ENCODE measurements around the gene IFNE. TPM values are rescaled to one million over a fixed set of nuclear protein-coding genes. Genes with fewer than 3 reads are reported as not detected.

Gene IFNE
- total RNA-seq, 1 experiment from 2014 or later, result 3.5 TPM

DNA sequence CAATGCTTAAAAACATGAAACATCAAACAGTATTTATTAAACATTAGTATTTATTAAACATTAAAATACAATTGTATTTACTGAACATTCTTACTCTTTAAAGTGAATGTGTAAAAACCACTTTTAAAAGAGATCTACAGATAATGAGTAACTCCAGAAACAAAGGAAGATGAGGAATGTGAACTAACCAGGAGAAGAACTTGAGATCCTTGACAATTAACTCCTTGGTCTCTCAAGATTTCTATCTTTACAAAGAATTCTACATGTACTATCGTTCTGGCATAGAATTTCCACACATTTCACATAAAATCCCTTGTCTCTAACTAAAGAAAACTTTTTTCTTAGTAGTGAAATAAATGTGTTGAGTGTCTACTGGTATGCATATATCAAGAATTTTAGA lies 28.7 kb upstream of the IFNE start:
- H2AFZ ChIP-seq, result no peak overlapping the region
- H3K4me2 ChIP-seq, result no peak overlapping the region
- H4K20me1 ChIP-seq (ENCODE audit: insufficient read depth), result no peaks in the 10 kb centered on the region
- no peak overlapping the region for H3K4me3 ChIP-seq
- TF ChIP-seq, protein P1, sequence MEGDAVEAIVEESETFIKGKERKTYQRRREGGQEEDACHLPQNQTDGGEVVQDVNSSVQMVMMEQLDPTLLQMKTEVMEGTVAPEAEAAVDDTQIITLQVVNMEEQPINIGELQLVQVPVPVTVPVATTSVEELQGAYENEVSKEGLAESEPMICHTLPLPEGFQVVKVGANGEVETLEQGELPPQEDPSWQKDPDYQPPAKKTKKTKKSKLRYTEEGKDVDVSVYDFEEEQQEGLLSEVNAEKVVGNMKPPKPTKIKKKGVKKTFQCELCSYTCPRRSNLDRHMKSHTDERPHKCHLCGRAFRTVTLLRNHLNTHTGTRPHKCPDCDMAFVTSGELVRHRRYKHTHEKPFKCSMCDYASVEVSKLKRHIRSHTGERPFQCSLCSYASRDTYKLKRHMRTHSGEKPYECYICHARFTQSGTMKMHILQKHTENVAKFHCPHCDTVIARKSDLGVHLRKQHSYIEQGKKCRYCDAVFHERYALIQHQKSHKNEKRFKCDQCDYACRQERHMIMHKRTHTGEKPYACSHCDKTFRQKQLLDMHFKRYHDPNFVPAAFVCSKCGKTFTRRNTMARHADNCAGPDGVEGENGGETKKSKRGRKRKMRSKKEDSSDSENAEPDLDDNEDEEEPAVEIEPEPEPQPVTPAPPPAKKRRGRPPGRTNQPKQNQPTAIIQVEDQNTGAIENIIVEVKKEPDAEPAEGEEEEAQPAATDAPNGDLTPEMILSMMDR (conservative IDR thresholded peaks at IDR 0.05), result no peak
- no peak for TF ChIP-seq EZH2 (IDR thresholded peaks at IDR 0.05; ENCODE audit: low read depth)
- H3K9me2 ChIP-seq (ENCODE audit: insufficient read depth), result no peaks in the 10 kb centered on the region
- intact Hi-C loops (cut with micrococcal nuclease; ENCODE audit: unreplicated experiment), result no loop called here
- no peaks in the 10 kb centered on the region for H3K9me3 ChIP-seq (ENCODE audit: insufficient read depth, low read depth)
- CTCF ChIA-PET, result no interaction called here
- peaks cover 17% of the 10 kb centered on the region for H3F3A ChIP-seq (ENCODE audit: insufficient read depth, low read depth)
- no TSS peak for BruUV-seq (replicated peaks)
- peaks cover 11% of the 10 kb centered on the region for H3K4me1 ChIP-seq (replicated peaks; ENCODE audit: insufficient read depth)
- H3K27me3 ChIP-seq (ENCODE audit: insufficient read depth, low read depth), result no peaks in the 10 kb centered on the region
- no peaks in the 10 kb centered on the region; the same call in 1 of the 2 replicates for H3K36me3 ChIP-seq (ENCODE audit: low read depth)
- no peak for DNase-seq
- POLR2A ChIA-PET (ENCODE audit: unreplicated experiment), result no interaction called here
- peaks cover 5% of the 10 kb centered on the region; the same call in 1 of the 2 replicates for H3K79me2 ChIP-seq (ENCODE audit: low read depth)
- no peak overlapping the region for H3K27ac ChIP-seq

DNA sequence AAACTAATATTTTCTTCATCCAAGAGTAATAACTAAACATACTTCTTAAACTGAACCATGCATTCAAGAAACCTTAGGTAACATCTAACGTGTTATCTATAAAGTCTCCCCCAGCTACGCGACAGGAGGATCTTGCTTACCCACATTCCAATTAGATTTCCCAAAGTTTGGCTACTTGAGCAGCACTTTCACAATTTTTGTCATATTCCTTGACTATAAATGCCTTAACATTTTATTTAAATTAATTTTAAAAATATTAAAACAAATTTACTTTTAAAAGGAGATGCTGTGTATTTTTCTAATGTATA lies 25.3 kb upstream of the IFNE start:
- H3K79me2 ChIP-seq (ENCODE audit: low read depth), result no peaks in the 10 kb centered on the region; the same call in 1 of the 2 replicates
- H3K4me3 ChIP-seq, result no peak overlapping the region
- no peaks in the 10 kb centered on the region for H3K9me3 ChIP-seq (ENCODE audit: insufficient read depth, low read depth)
- no peak for TF ChIP-seq EZH2 (IDR thresholded peaks at IDR 0.05; ENCODE audit: low read depth)
- TF ChIP-seq, protein P1 (conservative IDR thresholded peaks at IDR 0.05), result no peak
- no peaks in the 10 kb centered on the region for H3K27me3 ChIP-seq (ENCODE audit: insufficient read depth, low read depth)
- H3K36me3 ChIP-seq (ENCODE audit: low read depth), result no peaks in the 10 kb centered on the region; the same call in 1 of the 2 replicates
- CTCF ChIA-PET, result no interaction called here
- intact Hi-C loops (cut with micrococcal nuclease; ENCODE audit: unreplicated experiment), result loop anchor here (1.0 to 2.0 kb wide), 2 partner anchors 42 to 281 kb away; no protein-coding TSS in a partner anchor
- DNase-seq, result no peak
- H3K27ac ChIP-seq, result peak overlapping the region; percentile 43
- no TSS peak for BruUV-seq (replicated peaks)
- H3K9me2 ChIP-seq (ENCODE audit: insufficient read depth), result no peaks in the 10 kb centered on the region
- no peak overlapping the region for H2AFZ ChIP-seq
- H3K4me1 ChIP-seq (replicated peaks; ENCODE audit: insufficient read depth), result peaks cover 11% of the 10 kb centered on the region
- peak overlapping the region; percentile 20; the same call in 1 of the 2 replicates for H3K4me2 ChIP-seq
- POLR2A ChIA-PET (ENCODE audit: unreplicated experiment), result no interaction called here
- peaks cover 17% of the 10 kb centered on the region for H3F3A ChIP-seq (ENCODE audit: insufficient read depth, low read depth)
- no peaks in the 10 kb centered on the region for H4K20me1 ChIP-seq (ENCODE audit: insufficient read depth)

DNA sequence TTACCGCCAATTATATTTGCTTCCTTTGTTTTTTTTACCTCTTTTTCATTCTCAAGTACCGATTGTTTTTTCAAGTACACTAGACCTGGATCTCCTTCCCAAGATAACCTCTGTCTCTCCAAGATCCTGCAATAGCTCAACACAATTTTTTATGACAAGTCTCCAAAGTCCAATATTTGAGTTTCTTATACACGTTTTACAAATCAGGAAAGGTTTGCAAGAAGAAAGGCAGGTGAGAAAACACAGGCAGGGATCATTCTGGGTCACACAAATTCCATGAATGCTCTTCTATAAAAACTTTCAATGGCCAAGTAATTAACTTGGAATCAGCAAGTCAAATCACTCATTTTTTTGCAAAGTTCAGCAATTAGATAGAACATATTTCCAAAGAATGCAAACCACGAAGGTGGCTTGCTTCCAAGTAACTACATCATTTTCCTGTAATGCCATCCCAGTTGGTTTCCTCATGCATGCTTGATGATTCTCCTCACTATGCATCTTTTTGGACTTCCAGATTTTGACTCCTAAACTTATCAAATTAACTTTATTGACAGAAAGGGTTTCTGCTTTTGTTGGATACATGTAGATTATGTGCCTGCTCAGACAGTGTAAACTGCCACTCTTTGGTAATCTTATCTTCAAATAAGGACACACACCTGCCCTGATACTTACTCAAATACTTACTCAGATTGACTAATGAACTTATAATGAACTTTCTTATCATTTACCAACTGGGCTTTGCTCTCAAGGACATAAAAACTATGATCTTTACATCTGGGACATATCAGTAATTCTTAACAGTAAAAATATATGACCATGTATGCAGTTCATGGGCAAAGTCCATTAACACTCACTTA lies 24.7 kb upstream of the IFNE start:
- Histone ChIP-seq H3K4me2 (peak overlapping the region; percentile 20), H3F3A (ENCODE audit: insufficient read depth, low read depth) (peaks cover 17% of the 10 kb centered on the region), H2AFZ (no peak overlapping the region), H3K9me3 (ENCODE audit: insufficient read depth, low read depth) (no peaks in the 10 kb centered on the region), H3K9me2 (ENCODE audit: insufficient read depth) (no peaks in the 10 kb centered on the region), H3K27ac (peak overlapping the region; percentile 43), H3K36me3 (ENCODE audit: low read depth) (no peaks in the 10 kb centered on the region; the same call in 1 of the 2 replicates), H4K20me1 (ENCODE audit: insufficient read depth) (no peaks in the 10 kb centered on the region), H3K27me3 (ENCODE audit: insufficient read depth, low read depth) (no peaks in the 10 kb centered on the region), H3K4me1 (replicated peaks; ENCODE audit: insufficient read depth) (peaks cover 11% of the 10 kb centered on the region), H3K79me2 (ENCODE audit: low read depth) (no peaks in the 10 kb centered on the region; the same call in 1 of the 2 replicates), H3K4me3 (no peak overlapping the region)
- BruUV-seq (replicated peaks), result no TSS peak
- intact Hi-C loops (cut with micrococcal nuclease; ENCODE audit: unreplicated experiment), result loop anchor here (1.0 to 2.0 kb wide), 2 partner anchors 42 to 282 kb away; no protein-coding TSS in a partner anchor
- POLR2A ChIA-PET (ENCODE audit: unreplicated experiment), result interaction anchor here (0.7 kb wide), 1 partner anchor 47 kb away, joined by 4 read pairs; no protein-coding TSS in a partner anchor
- CTCF ChIA-PET, result no interaction called here
- peak; percentile 37 to 75 for DNase-seq
- TF ChIP-seq, protein P1 (conservative IDR thresholded peaks at IDR 0.05), result no peak
- no peak for TF ChIP-seq EZH2 (IDR thresholded peaks at IDR 0.05; ENCODE audit: low read depth)

Measured in PC-9 (cell line).